ENCODE results near the gene FCRLB.

DNA sequence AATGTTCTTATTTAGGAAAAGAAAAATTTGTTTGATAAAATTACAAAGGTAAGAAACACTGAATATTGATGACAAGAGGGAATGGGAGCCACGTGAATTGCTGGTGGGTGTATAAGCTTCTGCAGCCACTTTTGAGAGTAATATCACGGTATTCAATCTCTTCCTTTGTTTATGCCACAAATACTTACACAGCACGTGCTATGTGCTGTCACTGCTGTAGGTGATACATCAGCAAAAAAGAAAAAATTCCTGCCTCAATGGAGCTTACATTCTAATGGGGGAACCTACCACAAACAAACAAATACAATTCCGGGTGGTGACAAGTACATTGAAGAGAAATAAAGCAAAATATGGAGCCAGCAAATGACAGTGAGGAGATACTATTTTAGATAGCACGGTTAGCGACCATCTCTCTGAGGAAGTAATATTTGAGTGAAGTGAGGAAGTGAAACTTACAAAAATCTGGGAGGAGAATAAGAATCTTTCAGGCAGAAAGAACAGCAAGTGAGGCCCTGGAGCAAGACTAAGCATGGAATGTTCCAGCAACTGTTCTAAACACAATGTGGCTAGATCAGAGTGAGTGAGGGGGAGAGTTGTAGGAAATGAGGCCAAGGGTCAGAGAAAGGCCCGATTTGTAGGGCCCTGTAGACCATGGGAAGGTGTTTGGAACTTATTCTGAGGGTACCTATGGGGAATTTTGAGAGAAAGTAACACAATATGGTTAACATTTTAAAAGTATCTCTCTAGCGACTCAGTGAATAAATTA lies 2.6 kb upstream of the FCRLB start:
- no peak for TF ChIP-seq EZH2 (IDR thresholded peaks at IDR 0.05; ENCODE audit: borderline replicate concordance, low read length)
- TF ChIP-seq, protein P1, sequence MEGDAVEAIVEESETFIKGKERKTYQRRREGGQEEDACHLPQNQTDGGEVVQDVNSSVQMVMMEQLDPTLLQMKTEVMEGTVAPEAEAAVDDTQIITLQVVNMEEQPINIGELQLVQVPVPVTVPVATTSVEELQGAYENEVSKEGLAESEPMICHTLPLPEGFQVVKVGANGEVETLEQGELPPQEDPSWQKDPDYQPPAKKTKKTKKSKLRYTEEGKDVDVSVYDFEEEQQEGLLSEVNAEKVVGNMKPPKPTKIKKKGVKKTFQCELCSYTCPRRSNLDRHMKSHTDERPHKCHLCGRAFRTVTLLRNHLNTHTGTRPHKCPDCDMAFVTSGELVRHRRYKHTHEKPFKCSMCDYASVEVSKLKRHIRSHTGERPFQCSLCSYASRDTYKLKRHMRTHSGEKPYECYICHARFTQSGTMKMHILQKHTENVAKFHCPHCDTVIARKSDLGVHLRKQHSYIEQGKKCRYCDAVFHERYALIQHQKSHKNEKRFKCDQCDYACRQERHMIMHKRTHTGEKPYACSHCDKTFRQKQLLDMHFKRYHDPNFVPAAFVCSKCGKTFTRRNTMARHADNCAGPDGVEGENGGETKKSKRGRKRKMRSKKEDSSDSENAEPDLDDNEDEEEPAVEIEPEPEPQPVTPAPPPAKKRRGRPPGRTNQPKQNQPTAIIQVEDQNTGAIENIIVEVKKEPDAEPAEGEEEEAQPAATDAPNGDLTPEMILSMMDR (IDR thresholded peaks at IDR 0.05; ENCODE audit: low read length): no peak
